SW 1271 (cell line): ENCODE results near the gene CPA1.

ENCODE experiments used
- DNase-seq, 2 experiments: peaks; one replicate each; lab custom pipeline; 2025; lab: John Stamatoyannopoulos, UW

The CPA1 gene

GRCh38 chr7:130425796-130426195 lies 45.5 kb downstream of the CPA1 start:
- DNase-seq, result no peak

- no peak for DNase-seq
Measured at GRCh38 chr7:130426564-130426963, 46.3 kb downstream of the CPA1 start.

GRCh38 chr7:130429019-130429418 lies 48.7 kb downstream of the CPA1 start:
- no peak for DNase-seq

DNA sequence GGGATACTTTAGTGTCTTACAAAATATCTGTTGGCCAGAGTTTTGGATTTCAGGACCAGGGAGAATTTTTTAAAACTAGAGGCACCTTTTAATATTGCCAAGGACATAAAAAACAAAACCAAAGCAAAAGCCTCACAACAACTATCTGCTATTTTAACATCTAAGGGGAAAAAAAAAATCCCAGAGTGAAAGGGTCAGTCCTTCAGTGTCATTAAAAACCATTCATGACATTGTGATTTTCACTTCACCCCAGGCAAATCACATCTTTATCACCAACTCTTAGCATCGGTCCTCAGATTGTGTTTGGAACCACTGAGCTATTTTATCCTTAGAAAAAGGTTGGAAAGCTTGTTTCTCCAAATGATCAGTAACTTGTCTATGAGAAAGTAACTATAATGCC lies 49.8 kb downstream of the CPA1 start:
- DNase-seq, result no peak

DNA sequence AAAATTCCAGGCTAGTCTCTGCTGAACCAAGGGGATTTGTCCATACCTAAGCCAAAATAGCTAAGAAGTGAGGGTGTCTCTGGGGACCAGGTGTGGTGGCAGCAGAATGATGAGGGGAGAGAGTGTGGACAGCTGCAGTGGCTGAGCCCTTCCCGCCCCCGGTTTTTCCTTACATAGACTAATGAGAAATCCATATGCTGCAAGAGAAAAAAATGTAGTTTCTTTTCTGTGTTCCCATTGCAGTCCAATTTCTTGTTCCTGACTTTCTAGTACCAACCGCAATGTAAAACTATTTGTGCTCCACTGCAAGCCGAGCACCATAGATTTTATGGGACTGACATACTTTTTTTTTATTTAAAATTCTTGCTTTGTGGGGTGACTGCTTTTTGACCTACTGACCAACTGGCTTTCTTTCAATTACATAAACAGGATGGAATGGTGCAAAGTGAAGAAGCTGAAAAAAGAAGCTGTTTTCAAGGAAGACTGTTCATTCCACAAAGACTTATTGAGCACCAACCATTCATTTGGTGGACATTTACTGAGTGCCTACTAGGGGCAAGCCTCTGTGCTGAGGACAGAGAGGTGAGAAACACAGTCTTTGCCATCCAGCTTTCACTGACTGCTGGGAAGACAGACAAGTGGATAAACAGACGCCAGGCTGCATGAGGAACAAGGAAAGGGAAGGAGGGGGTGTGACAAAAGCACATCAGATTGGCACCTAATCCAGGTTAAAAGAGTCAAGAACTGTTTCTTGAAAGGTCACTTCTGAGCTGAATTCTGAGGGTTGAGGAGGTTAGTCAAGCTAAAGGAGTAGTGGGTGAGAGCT lies 50.8 kb downstream of the CPA1 start:
- DNase-seq, result no peak

GRCh38 chr7:130432886-130433285 lies 52.6 kb downstream of the CPA1 start:
- DNase-seq, result peak; percentile 3 to 42

DNA sequence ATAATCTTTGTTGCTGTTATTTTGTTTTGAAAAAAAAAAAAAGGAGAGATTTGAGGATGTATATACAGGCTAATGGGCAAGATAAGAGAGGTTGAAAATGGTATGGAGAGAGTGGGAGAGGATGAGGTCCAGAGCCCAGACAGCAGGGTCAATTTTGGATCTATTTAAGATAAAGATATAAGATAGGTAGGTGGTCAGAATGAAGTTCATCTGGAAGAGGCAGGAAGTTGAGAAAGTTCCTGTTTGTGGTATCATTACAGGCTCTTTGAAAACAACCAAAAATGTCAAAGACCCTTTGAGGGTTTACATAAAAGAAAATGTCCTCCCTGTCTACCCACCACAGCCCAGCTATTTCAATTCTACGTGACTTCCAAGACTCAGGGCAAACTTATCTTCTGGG lies 53.0 kb downstream of the CPA1 start:
- DNase-seq, result no peak

GRCh38 chr7:130435311-130435854 lies 55.1 kb downstream of the CPA1 start:
- no peak for DNase-seq

GRCh38 chr7:130436253-130436652 lies 56.0 kb downstream of the CPA1 start:
- no peak for DNase-seq
